H9 (cell line): ENCODE results near the gene SPNS3. TPM values are rescaled to one million over a fixed set of nuclear protein-coding genes. Genes with fewer than 3 reads are reported as not detected.

Experiments used
- DNase-seq: peaks from one replicate; pipeline ENCODE4 v3.0.0-alpha.2; 2017
- H2AFZ ChIP-seq: one replicate; pipeline ENCODE4 v1.6.1; 2013; ENCODE audit warnings: mild to moderate bottlenecking, low read length, control low read depth, moderate library complexity
- H2AK5ac ChIP-seq: 2 replicates; pipeline ENCODE4 v1.6.1; 2013; ENCODE audit warnings: low read length, control low read depth, mixed read lengths; ENCODE audit not compliant: insufficient read length
- H2BK120ac ChIP-seq: one replicate; pipeline ENCODE4 v1.6.1; 2013; ENCODE audit warnings: low read depth, mild to moderate bottlenecking, low read length, control low read depth, inconsistent platforms; ENCODE audit not compliant: poor library complexity, severe bottlenecking
- H2BK12ac ChIP-seq: 2 replicates; pipeline ENCODE4 v1.6.1; 2013; ENCODE audit warnings: low read length, control low read depth, mixed read lengths, low read depth; ENCODE audit not compliant: insufficient read length
- H2BK15ac ChIP-seq: 2 replicates; pipeline ENCODE4 v1.6.1; 2013; ENCODE audit warnings: low read depth, low read length, control low read depth
- H2BK20ac ChIP-seq: one replicate; pipeline ENCODE4 v1.6.1; 2013; ENCODE audit warnings: low read depth, mild to moderate bottlenecking, low read length, control low read depth, inconsistent platforms; ENCODE audit not compliant: poor library complexity, severe bottlenecking
- H2BK5ac ChIP-seq: 2 replicates; pipeline ENCODE4 v1.6.1; 2013; ENCODE audit warnings: low read length, control low read depth, mixed read lengths; ENCODE audit not compliant: insufficient read length
- H3K14ac ChIP-seq: 2 replicates; pipeline ENCODE4 v1.6.1; 2013; ENCODE audit warnings: low read length, control low read depth; ENCODE audit not compliant: insufficient read depth
- H3K18ac ChIP-seq: 2 replicates; pipeline ENCODE4 v1.6.1; 2013; ENCODE audit warnings: low read depth, mild to moderate bottlenecking, mixed read lengths, low read length, control low read depth; ENCODE audit not compliant: insufficient read length
- H3K23ac ChIP-seq: 2 replicates; pipeline ENCODE4 v1.6.1; 2013; ENCODE audit warnings: low read length, control low read depth, mixed read lengths, low read depth; ENCODE audit not compliant: insufficient read length
- H3K23me2 ChIP-seq: 2 replicates; pipeline ENCODE4 v1.6.1; 2013; ENCODE audit warnings: low read depth, mild to moderate bottlenecking, mixed read lengths, low read length, control low read depth; ENCODE audit not compliant: insufficient read length, poor library complexity, severe bottlenecking
- H3K27ac ChIP-seq: 2 replicates; pipeline ENCODE4 v1.5.1; 2013; ENCODE audit warnings: low read length, control low read depth, mixed read lengths, low read depth; ENCODE audit not compliant: insufficient read length
- H3K27me3 ChIP-seq: 2 replicates; pipeline ENCODE4 v1.6.1; 2013; ENCODE audit warnings: low read length, control low read depth, inconsistent platforms; ENCODE audit not compliant: insufficient read depth
- H3K4ac ChIP-seq: 2 replicates; pipeline ENCODE4 v1.6.1; 2013; ENCODE audit warnings: low read depth, mild to moderate bottlenecking, control low read depth, inconsistent platforms, low read length, moderate library complexity
- H3K4me1 ChIP-seq: 2 replicates; pipeline ENCODE4 v1.6.1; 2013; ENCODE audit warnings: low read length, control low read depth, inconsistent platforms; ENCODE audit not compliant: insufficient read depth
- H3K4me2 ChIP-seq: 2 replicates; pipeline ENCODE4 v1.6.1; 2013; ENCODE audit warnings: low read length, control low read depth, mixed read lengths; ENCODE audit not compliant: insufficient read length, insufficient read depth
- H3K56ac ChIP-seq: 2 replicates; pipeline ENCODE4 v1.6.1; 2013; ENCODE audit warnings: low read depth, mild to moderate bottlenecking, mixed read lengths, low read length, control low read depth; ENCODE audit not compliant: insufficient read length
- H3K79me1 ChIP-seq: 2 replicates; pipeline ENCODE4 v1.6.1; 2013; ENCODE audit warnings: low read depth, mild to moderate bottlenecking, moderate library complexity, low read length, control low read depth, inconsistent platforms; ENCODE audit not compliant: insufficient read depth, poor library complexity, severe bottlenecking
- H3K79me2 ChIP-seq: 2 replicates; pipeline ENCODE4 v1.6.1; 2013; ENCODE audit warnings: low read length, control low read depth, inconsistent platforms; ENCODE audit not compliant: insufficient read depth
- H3K9ac ChIP-seq: 2 replicates; pipeline ENCODE4 v1.6.1; 2013; ENCODE audit warnings: low read length, control low read depth, mixed read lengths; ENCODE audit not compliant: insufficient read length; ENCODE audit errors: extremely low read depth
- H3K9me3 ChIP-seq: one replicate; pipeline ENCODE4 v1.6.1; 2013; ENCODE audit warnings: low read depth, low read length, inconsistent platforms; ENCODE audit not compliant: control insufficient read depth
- H3T11ph ChIP-seq: one replicate; pipeline ENCODE4 v1.6.1; 2013; ENCODE audit warnings: mild to moderate bottlenecking, low read length, control low read depth, inconsistent platforms
- H4K20me1 ChIP-seq: one replicate; pipeline ENCODE4 v1.6.1; 2013; ENCODE audit not compliant: control insufficient read depth, insufficient read length, insufficient read depth
- H4K5ac ChIP-seq: 2 replicates; pipeline ENCODE4 v1.6.1; 2013; ENCODE audit warnings: low read depth, mild to moderate bottlenecking, mixed read lengths, low read length, control low read depth; ENCODE audit not compliant: insufficient read length
- H4K8ac ChIP-seq: replicated peaks from 2 replicates; pipeline ENCODE4 v1.6.1; 2013; ENCODE audit warnings: low read length, control low read depth, mixed read lengths, low read depth; ENCODE audit not compliant: insufficient read length
- H4K91ac ChIP-seq: 2 replicates; pipeline ENCODE4 v1.6.1; 2013; ENCODE audit warnings: low read depth, mild to moderate bottlenecking, moderate library complexity, mixed read lengths, low read length, control low read depth; ENCODE audit not compliant: insufficient read length
- H3K27ac Mint-ChIP-seq, 3 experiments: 2 replicates in 2 of 3; 3 replicates in 1 of 3; pipeline ENCODE4 v1.8.0; 2020 to 2021; ENCODE audit warnings: mixed read lengths in 3 of 3, mild to moderate bottlenecking in 1 of 3, moderate library complexity in 1 of 3
- H3K27me3 Mint-ChIP-seq: 2 replicates; pipeline ENCODE4 v1.8.0; 2021; ENCODE audit warnings: low read depth, mild to moderate bottlenecking, moderate library complexity, mixed read lengths
- H3K36me3 Mint-ChIP-seq, 3 experiments: 2 replicates in 2 of 3; 3 replicates in 1 of 3; pipeline ENCODE4 v1.8.0; 2020 to 2021; ENCODE audit warnings: low read depth in 3 of 3, mixed read lengths in 3 of 3; ENCODE audit not compliant: insufficient read depth in 1 of 3
- H3K4me1 Mint-ChIP-seq, 2 experiments: 2 replicates each; pipeline ENCODE4 v1.8.0; 2020; ENCODE audit warnings: mixed read lengths in 2 of 2
- H3K4me3 Mint-ChIP-seq, 2 experiments: 2 replicates in 1 of 2; 3 replicates in 1 of 2; pipeline ENCODE4 v1.8.0; 2020 to 2021; ENCODE audit warnings: mild to moderate bottlenecking in 2 of 2, mixed read lengths in 2 of 2, moderate library complexity in 1 of 2
- H3K9me3 Mint-ChIP-seq, 2 experiments: 2 replicates in 1 of 2; 3 replicates in 1 of 2; pipeline ENCODE4 v1.8.0; 2020; ENCODE audit warnings: mild to moderate bottlenecking in 2 of 2, mixed read lengths in 2 of 2, moderate library complexity in 1 of 2
- CTCF ChIP-seq: fragments of 200-600 bp; sonication (generic); conservative IDR thresholded peaks from 3 replicates; pipeline ENCODE4 v1.8.0; 2021; ENCODE audit warnings: antibody characterized with exemption, mild to moderate bottlenecking
- WGBS: extraction: QIAGEN DNeasy Blood & Tissue Kit; methylation state at CpG from one replicate; pipeline ENCODE4 v1.1.7; 2013; ENCODE audit warnings: missing lambda C conversion rate, low lambda C conversion rate, mixed read lengths; ENCODE audit not compliant: insufficient read length; ENCODE audit errors: extremely low coverage; 5-methylcytosine and 5-hydroxymethylcytosine counted together
- total RNA-seq: library from RNA; stranded (reverse); gene quantifications from 2 replicates; pipeline ENCODE4 v1.2.1, GENCODE V29; 2021

SPNS3 gene
- total RNA-seq, 1 experiment from 2014 or later = not detected

GRCh38 chr17:4438162-4438944, 4.6 kb downstream of the SPNS3 start:
- H3K4ac ChIP-seq = no peak overlapping the region
- H3K79me2 ChIP-seq = no peaks in the 10 kb centered on the region
- H3K9me3 ChIP-seq = no peaks in the 10 kb centered on the region
- no peak overlapping the region for H3K18ac ChIP-seq
- H3K14ac ChIP-seq = no peak overlapping the region
- no peak overlapping the region for H3K56ac ChIP-seq
- no peak for DNase-seq
- H2BK120ac ChIP-seq = no peak overlapping the region
- WGBS = no CpG with 5 or more reads among the region's 17 CpGs
- H2BK12ac ChIP-seq = no peak overlapping the region
- H4K8ac ChIP-seq = no peak overlapping the region
- H2BK15ac ChIP-seq = no peak overlapping the region
- H3K23ac ChIP-seq = no peak overlapping the region
- Mint-ChIP-seq H3K4me1 (0 out of 4 replicates have a peak, but pooled peaks cover 0 to 4% of the 10 kb centered on the region in 2 experiments), H3K9me3 (no peaks in the 10 kb centered on the region; a peak in 1 of 5 replicates), H3K27ac (no peak overlapping the region), H3K27me3 (peaks cover 4% of the 10 kb centered on the region), H3K36me3 (no peaks in the 10 kb centered on the region), H3K4me3 (no peak overlapping the region)
- H2AK5ac ChIP-seq = no peak overlapping the region
- no peak overlapping the region for H2AFZ ChIP-seq
- H3K79me1 ChIP-seq = no peaks in the 10 kb centered on the region
- H3K27me3 ChIP-seq = no peaks in the 10 kb centered on the region
- no peak overlapping the region for H3K9ac ChIP-seq
- H3K4me1 ChIP-seq = no peaks in the 10 kb centered on the region
- no peak overlapping the region for H3T11ph ChIP-seq
- no peaks in the 10 kb centered on the region for H4K20me1 ChIP-seq
- no peak overlapping the region for H2BK20ac ChIP-seq
- no peaks in the 10 kb centered on the region for H3K23me2 ChIP-seq
- H3K27ac ChIP-seq = no peak overlapping the region
- no peak for TF ChIP-seq CTCF
- H3K4me2 ChIP-seq = no peak overlapping the region
- no peak overlapping the region for H4K91ac ChIP-seq
- no peak overlapping the region for H4K5ac ChIP-seq
- no peak overlapping the region for H2BK5ac ChIP-seq
